Measurements from ENCODE around the gene THOC5. TPM values are rescaled to one million over a fixed set of nuclear protein-coding genes. Genes with fewer than 3 reads are reported as not detected.
A peak's percentile ranks its signal among the peaks of the same experiment; 100 is the strongest.
"Not testable (repeated sequence)": the region's sequence is repeated elsewhere in the genome, so short reads cannot be mapped to it uniquely, and the experiment has no call there.

The THOC5 gene
- 10 to 100 TPM; 27.5 to 57.9 TPM for total RNA-seq

- Histone ChIP-seq H3K4me1 (replicated peaks) (no peaks in the 10 kb centered on the region), H3K9me3 (no peaks in the 10 kb centered on the region), H3K36me3 (peaks cover 3 to 4% of the 10 kb centered on the region in 2 donors), H3K27me3 (replicated peaks; ENCODE audit: insufficient read depth) (no peaks in the 10 kb centered on the region), H3K4me3 (peak within 1 kb of the TSS; percentile 48 to 62), H3K27ac (peak within 1 kb of the TSS; percentile 72 to 75)
- DNase-seq (ENCODE audit: low spot score), result peak; percentile 94
- TF ChIP-seq CTCF (IDR thresholded peaks at IDR 0.05) (peak; percentile 22 to 83 (median 81)), POLR2AphosphoS5 (IDR thresholded peaks at IDR 0.05) (peak; percentile 99), POLR2A (IDR thresholded peaks at IDR 0.05) (peak; percentile 34)
- intact Hi-C loops (cut with DNase I), result no loop called here
- WGBS, result under 1% methylated on average over 42 of the region's 44 CpGs
Observed at GRCh38 chr22:29553351-29554224, at the start of gene THOC5. TSS of gene THOC5 (minus strand) at chr22:29553757. CDS start at chr22:29549147, 4,610 bp downstream.

GRCh38 chr22:29598684-29599020 lies 45.1 kb upstream of the THOC5 start:
- no peak for DNase-seq (ENCODE audit: low spot score)
- intact Hi-C loops (cut with DNase I), result no loop called here
- Histone ChIP-seq H3K27me3 (replicated peaks; ENCODE audit: insufficient read depth) (no peaks in the 10 kb centered on the region), H3K9me3 (no peaks in the 10 kb centered on the region), H3K4me1 (replicated peaks) (no peaks in the 10 kb centered on the region), H3K4me3 (no peak overlapping the region), H3K27ac (no peak overlapping the region), H3K36me3 (no peaks in the 10 kb centered on the region)
- TF ChIP-seq POLR2A (IDR thresholded peaks at IDR 0.05) (no peak), POLR2AphosphoS5 (IDR thresholded peaks at IDR 0.05) (no peak), CTCF (IDR thresholded peaks at IDR 0.05) (no peak)
- WGBS, result 87% methylated on average over 3 of the region's 3 CpGs

- 92% methylated on average over 56 of the region's 57 CpGs for WGBS
- H3K9me3 ChIP-seq; intact Hi-C loops (cut with DNase I); H3K27ac ChIP-seq; H3K4me1 ChIP-seq (replicated peaks); DNase-seq (ENCODE audit: low spot score); H3K4me3 ChIP-seq; H3K27me3 ChIP-seq (replicated peaks; ENCODE audit: insufficient read depth); H3K36me3 ChIP-seq: not testable (repeated sequence)
Observed at GRCh38 chr22:29597871-29598683, 44.5 kb upstream of the THOC5 start.

- no peaks in the 10 kb centered on the region for H3K36me3 ChIP-seq
- no peaks in the 10 kb centered on the region for H3K9me3 ChIP-seq
- TF ChIP-seq POLR2A (IDR thresholded peaks at IDR 0.05), result no peak
- no peak for TF ChIP-seq CTCF (IDR thresholded peaks at IDR 0.05)
- TF ChIP-seq POLR2AphosphoS5 (IDR thresholded peaks at IDR 0.05), result no peak
- intact Hi-C loops (cut with DNase I), result no loop called here
- H3K27ac ChIP-seq, result no peak overlapping the region
- WGBS, result 88% methylated on average over 10 of the region's 10 CpGs
- H3K27me3 ChIP-seq (replicated peaks; ENCODE audit: insufficient read depth), result no peaks in the 10 kb centered on the region
- DNase-seq (ENCODE audit: low spot score), result no peak
- H3K4me1 ChIP-seq (replicated peaks), result no peaks in the 10 kb centered on the region
- no peak overlapping the region for H3K4me3 ChIP-seq
Observed at GRCh38 chr22:29596408-29596807, 42.9 kb upstream of the THOC5 start.

- H3K4me3 ChIP-seq; H3K27ac ChIP-seq; intact Hi-C loops (cut with DNase I); H3K27me3 ChIP-seq (replicated peaks; ENCODE audit: insufficient read depth); H3K36me3 ChIP-seq; H3K9me3 ChIP-seq; H3K4me1 ChIP-seq (replicated peaks); DNase-seq (ENCODE audit: low spot score): not testable (repeated sequence)
- WGBS, result 92% methylated on average over 6 of the region's 6 CpGs
Observed at GRCh38 chr22:29594447-29594846, 40.9 kb upstream of the THOC5 start.
